Astrocyte of the hippocampus (primary cell): ENCODE data around the gene NPIPA1.
"Not testable (repeated sequence)": the region's sequence is repeated elsewhere in the genome, so short reads cannot be mapped to it uniquely, and the experiment has no call there.

Experiments used
- DNase-seq: peaks from one replicate; pipeline ENCODE4 v3.0.0; 2011; ENCODE audit warnings: low read depth, low spot score

Gene NPIPA1

DNA sequence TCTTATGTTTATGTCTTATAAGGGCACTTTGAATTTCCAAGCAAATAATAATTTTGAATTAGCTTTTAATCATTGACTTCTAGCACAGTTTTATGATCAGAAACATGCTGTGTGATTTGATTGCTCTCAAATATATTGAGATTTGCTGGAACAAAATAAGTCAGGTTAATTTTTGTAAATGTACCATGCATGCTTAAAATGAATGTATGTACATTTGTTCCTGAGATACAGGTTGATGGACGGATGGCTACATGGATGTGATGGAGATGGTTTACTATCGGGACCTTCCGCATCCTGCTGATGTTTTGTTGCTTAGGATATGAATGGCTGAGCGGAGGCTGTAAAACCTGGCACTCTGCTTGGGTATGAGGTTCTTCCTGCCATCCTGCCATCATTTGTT is at the start of gene NPIPA1:
Gene NPIPA1 (plus strand): TSS at position 301 of the 400 bp plus-strand sequence. CDS start 0 bp downstream, at position 301.
- DNase-seq = not testable (repeated sequence)

DNA sequence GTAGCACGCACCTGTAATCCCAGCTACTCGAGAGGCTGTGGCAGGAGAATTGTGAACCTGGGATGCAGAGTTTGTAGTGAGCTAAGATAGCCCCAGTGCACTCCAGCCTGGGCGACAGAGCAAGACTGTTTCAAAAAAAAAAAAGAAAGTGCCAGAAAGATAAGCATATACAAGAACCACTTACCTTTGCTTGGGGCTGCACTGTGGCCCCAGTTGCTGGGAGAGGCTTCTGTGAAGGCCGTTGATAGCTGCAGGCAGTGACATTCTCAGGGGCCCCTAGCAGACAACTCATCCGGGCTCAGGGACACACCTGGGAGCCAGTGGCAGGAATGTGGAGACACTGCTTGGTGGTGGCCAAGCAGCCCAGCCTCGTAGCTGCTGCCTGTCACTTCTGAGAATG is 45.1 kb upstream of the NPIPA1 start:
- not testable (repeated sequence) for DNase-seq

DNA sequence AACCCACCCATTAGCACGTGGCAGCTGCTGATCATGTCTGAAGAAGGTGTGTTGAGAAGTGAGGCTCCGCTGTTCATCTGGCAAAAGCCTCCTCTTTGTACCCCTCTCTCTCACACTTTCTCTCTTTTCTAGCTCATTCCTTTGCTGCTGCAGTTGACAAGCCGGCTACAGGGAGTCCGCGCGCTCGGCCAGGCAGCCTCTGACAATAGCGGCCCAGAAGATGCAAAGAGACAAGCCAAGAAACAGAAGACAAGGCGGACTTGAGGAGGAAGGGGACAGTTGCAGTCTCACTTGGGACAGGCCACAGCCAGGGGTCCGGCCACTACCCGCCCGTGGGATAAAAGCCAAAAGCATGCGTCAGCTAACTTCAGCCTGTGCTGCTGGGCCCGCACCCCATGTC is 41.9 kb upstream of the NPIPA1 start:
- DNase-seq = not testable (repeated sequence)

DNA sequence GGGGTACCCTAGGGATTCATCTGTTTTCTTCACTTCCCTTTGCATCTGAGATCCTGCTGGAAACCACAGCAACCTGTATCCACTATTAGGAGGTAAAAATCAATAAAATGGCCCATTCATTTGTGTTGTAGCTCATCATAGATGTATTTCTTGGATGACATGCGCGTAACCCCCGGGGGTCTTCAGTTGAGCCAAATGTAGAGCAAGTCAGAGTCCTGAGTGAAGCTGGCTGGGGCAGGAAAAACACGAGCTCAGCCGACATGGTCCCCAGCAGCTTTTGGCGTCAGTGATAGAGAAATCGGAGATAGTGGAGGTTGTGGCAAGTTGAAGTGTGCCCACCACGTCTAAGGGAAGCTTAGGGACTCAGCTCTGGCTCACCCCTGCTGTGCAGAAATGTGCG is 41.2 kb upstream of the NPIPA1 start:
- not testable (repeated sequence) for DNase-seq

DNA sequence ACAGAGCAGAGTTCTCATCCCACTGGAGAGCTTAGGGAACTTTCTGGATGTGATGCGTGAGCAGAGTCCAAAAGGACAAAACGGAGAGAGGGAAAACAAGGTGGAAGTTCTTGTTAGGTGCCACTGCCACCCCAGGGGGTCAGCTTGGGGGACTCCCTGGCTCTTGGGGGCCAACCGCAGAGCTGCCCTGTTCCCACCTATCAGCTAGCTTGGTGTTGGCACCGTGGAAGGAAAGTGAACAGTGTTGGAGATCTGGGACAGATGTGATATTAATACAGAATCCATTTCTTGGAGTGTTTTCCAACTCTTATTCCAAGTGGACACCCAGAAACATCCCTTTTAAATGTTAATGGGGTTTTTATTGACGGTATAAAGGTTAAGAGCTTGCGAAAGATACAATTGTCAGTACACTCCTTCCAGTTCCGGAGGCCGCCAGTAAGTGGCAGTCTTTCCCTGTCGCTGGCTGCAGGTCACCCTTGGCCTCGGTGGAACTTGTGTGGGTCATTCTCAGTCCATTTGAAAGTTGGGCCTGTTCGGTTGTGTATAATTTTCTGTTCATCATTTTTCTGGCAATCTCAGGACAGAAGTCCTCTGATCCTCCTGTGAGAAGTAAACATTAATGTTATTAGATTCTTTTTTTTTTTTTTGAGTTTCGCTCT is 40.1 kb upstream of the NPIPA1 start:
- DNase-seq = not testable (repeated sequence)

DNA sequence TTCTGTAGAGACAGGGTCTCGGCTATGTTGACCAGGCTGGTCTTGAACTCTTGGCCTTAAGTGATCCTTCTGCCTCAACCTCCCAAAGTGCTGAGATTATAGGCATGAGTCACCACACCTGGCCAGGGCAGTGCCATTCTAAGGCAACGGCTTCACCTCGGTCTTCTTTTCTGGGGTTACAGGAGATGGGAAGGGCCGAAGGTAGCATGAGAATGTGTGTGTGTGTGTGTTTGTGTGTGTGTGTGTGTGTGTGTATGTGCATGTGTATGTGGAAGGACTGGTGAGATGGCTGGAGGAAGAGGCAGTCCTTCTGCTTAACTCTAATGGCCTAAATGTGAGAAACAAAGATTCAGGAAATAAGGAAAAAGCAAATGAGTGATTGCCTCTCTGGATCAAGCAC is 39.1 kb upstream of the NPIPA1 start:
- DNase-seq = not testable (repeated sequence)

DNA sequence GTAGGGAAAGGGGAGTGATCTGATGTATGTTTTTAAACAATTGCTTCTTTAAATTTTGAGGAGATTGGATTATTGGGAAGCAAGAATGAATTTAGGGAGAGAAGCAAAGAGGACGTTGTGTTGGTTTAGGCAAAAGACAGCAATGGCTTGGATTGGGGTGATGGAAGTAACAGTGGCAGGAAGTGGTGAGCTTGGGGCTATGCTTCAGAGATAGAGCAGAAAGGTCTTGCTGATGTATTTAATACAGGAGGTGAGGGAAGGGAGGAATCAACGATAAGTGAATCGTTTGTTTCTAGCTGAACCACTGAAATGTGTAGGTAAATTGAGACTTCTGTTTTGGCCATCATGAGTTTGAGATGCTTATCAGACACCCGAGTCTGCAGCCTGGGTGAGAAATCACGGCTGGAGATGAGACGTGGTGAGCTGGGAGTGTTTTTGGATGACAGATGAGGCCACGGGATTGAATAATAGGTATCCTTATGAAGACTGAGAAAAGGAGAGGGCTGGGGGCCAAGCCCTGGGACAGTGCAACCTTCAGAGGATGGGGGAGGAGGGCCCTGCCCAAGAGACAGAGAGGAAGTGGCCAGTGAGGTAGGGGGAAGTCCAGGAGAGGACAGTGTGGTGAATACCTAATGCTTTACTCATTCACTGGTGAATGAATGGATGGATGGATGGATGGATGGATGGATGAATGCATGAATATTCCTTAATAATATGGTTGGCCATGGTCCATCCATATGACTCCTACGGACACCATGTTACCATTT is 33.9 kb upstream of the NPIPA1 start:
- DNase-seq = not testable (repeated sequence)

DNA sequence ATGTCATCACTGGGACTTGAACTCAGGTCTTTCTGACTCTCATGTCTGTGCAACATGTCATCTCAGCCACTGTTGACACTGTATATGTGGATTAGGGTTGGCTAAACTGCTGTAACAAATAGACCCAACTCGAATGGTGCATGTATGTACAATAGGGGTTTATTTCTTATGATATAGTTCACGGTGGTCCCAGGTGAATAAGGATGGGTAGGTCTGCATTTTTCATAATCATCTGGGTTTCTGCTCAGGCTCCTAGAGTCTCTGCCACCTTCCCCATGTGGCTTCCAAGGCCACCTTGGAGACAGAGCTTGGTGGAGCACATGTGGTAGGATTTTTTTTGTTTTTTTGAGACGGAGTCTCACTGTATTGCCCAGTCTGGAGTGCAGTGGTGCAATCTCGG is 27.5 kb upstream of the NPIPA1 start:
- DNase-seq = not testable (repeated sequence)

DNA sequence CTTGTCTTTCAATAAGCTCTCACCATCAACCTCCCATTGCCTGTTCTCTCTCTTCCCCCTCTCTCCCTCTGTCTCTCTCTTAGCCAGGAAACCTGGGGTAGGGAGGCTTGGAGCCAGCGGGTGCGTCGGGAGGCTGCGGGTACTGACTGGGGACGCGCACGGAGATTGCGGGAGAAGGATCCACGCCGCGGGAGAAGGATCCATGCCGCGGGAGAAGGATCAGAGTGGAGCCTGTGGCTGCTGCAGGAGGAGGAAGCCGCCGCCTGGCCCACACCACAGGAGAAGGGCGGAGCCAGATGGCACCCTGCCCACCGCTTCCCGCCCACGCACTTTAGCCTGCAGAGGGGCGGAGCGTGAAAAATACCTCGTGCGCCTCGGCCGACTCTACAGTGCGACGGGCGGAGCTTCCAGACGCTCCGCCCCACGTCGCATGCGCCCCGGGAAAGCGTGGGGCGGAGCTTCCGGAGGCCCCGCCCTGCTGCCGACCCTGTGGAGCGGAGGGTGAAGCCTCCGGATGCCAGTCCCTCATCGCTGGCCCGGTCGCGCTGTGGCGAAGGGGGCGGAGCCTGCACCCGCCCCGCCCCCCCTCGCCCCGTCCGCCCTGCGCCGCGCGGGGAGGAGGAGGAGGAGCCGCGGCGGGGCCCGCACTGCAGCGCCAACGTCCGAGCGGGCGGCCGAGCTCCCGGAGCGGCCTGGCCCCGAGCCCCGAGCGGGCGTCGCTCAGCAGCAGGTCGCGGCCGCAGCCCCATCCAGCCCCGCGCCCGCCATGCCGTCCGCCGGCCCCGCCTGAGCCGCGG is 26.2 kb upstream of the NPIPA1 start:
- not testable (repeated sequence) for DNase-seq

DNA sequence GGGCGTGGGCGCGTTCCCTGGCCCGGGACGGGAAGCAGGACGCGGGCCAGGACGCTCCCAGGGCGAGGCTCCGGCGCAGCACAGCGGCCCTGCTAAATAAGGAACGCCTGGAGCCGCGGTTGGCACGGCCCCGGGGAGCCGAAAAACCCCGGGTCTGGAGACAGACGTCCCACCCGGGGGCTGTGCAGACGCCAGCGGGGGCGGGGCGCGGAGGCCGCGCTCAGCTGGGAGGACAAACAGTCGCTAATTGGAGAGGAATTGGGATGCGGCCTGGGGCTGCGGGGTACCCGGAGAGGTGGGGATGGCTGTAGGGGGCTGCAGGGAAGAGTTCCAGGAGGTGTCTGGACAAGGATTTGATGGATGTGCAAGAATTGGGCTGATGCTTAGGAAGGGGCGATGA is 25.3 kb upstream of the NPIPA1 start:
- DNase-seq = not testable (repeated sequence)

DNA sequence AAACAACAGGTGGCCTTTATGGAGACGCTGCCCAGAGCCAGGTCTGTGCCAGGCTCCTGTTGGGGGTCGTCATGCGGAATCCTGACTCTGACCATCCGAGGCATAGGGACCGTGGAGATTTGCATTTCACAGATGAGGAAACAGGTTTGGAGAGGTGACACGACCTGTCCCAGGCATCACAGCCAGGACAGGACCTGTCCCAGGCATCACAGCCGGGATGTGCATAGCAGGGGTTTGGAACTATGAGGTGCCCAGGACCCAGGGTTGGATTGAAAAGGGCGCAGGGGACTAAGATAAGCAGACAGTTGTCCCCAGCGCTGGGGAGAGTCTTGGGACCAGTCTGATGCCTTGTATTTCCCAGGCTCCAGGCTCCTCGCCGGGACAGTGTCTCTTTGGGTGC is 24.7 kb upstream of the NPIPA1 start:
- not testable (repeated sequence) for DNase-seq

DNA sequence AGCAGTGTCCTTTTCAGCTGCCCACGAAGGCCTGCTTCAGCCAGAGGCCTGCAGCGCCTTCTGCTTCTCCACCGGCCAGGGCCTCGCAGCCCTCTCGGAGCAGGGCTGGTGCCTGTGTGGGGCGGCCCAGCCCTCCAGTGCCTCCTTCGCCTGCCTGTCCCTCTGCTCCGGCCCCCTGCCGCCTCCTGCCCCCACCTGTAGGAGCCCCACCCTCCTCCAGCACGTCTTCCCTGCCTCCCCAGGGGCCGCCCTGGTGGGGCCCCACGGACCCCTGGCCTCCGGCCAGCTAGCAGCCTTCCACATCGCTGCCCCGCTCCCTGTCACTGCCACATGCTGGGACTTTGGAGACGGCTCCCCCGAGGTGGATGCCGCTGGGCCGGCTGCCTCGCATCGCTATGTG is 18.7 kb upstream of the NPIPA1 start:
- peak; percentile 1 for DNase-seq

DNA sequence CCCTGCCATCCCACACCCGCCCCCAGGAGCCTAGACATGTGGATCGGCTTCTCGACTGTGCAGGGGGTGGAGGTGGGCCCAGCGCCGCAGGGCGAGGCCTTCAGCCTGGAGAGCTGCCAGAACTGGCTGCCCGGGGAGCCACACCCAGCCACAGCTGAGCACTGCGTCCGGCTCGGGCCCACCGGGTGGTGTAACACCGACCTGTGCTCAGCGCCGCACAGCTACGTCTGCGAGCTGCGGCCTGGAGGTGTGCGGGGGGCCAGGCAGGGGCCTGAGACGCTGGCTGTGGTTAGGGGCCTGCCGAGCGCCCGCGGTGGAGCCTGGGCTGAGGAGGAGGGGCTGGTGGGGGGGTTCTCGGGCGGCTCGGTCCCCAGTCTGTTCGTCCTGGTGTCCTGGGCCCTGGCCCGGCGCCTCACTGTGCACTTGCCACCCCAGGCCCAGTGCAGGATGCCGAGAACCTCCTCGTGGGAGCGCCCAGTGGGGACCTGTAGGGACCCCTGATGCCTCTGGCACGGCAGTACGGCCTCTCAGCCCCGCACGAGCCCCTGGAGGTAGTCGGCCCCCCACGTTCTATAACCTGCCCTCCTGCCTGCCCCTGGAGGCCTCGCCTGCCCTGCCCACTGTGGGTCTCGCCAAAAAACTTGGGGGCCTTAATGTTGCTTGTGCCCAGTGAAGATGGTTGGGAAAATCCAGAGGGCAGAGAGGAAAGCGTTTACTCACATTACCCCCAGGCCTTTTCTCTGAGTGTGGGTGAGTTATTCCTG is 17.2 kb upstream of the NPIPA1 start:
- DNase-seq = not testable (repeated sequence)

DNA sequence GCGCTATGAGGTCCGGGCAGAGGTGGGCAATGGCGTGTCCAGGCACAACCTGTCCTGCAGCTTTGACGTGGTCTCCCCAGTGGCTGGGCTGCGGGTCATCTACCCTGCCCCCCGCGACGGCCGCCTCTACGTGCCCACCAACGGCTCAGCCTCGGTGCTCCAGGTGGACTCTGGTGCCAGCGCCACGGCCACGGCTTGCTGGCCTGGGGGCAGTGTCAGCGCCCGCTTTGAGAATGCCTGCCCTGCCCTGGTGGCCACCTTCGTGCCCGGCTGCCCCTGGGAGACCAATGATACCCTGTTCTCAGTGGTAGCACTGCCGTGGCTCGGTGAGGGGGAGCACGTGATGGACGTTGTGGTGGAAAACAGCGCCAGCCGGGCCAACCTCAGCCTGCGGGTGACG is 15.0 kb upstream of the NPIPA1 start:
- DNase-seq = not testable (repeated sequence)

DNA sequence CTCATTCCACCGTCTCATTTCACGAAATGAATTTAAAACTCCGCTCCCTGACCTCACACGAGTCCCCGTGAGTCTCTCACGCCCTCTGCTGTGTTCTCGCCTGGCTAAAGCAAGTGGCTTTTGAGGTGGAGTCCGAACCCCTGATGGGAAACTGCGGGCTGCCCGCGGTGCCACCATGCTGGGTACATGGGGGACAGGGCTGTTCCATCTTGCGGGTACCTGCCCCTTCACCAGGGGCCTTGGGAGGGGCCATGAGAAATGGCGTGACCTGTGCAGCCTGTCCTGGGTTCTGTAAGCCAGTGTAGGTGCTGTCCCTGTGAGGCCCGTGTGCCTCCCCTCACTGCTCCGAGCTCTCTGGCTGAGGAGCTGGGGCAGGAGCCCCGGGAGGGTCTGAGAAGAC is 14.3 kb upstream of the NPIPA1 start:
- not testable (repeated sequence) for DNase-seq

DNA sequence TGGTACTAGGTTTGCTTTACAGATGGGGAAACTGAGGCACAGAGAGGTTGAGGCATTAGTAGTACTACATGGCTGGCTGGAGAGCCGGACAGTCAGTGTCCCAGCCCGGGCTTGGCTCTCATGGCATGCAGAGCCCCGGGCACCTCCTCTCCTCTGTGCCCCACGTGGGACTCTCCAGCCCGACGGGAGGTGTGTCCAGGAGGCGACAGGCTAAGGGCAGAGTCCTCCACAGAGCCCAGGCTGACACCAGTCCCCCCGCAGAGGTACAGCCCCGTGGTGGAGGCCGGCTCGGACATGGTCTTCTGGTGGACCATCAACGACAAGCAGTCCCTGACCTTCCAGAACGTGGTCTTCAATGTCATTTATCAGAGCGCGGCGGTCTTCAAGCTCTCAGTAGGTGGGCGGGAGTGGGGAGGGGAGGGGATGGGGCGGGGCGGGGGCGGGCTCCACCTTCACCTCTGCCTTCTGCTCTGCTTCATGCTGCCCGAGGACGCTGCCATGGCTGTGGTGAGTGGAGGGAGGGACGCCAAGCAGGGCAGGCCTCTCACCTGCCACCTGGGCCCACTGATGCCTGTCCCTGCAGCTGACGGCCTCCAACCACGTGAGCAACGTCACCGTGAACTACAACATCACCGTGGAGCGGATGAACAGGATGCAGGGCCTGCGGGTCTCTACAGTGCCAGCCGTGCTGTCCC is 13.7 kb upstream of the NPIPA1 start:
- not testable (repeated sequence) for DNase-seq

DNA sequence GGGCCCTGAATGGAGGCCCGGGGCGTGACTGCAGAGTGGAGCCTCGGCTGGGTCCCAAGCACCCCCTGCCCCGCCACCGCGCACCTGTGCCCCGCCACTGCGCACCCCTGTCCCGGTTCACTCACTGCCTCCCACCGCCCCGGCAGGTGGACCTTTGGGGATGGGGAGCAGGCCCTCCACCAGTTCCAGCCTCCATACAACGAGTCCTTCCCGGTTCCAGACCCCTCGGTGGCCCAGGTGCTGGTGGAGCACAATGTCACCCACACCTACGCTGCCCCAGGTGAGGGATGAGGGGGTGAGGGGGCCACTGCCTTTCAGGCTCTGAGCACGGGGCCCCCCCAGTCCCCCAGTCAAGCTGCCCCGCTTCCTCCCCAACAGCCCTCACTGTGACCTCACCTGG is 12.9 kb upstream of the NPIPA1 start:
- DNase-seq = not testable (repeated sequence)

DNA sequence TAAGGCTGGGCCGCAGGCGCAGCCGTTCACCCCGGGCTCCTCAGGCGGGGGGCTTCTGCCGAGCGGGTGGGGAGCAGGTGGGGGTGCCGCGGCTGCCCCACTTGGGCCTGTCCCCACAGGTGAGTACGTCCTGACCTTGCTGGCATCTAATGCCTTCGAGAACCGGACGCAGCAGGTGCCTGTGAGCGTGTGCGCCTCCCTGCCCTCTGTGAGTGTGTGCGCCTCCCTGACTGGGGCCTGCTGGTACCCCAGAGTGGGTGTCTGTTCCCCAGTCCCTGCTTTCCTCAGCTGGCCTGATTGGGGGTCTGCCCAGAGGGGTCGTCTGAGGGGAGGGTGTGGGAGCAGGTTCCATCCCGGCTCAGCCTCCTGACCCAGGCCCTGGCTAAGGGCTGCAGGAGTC is 12.3 kb upstream of the NPIPA1 start:
- DNase-seq = not testable (repeated sequence)

DNA sequence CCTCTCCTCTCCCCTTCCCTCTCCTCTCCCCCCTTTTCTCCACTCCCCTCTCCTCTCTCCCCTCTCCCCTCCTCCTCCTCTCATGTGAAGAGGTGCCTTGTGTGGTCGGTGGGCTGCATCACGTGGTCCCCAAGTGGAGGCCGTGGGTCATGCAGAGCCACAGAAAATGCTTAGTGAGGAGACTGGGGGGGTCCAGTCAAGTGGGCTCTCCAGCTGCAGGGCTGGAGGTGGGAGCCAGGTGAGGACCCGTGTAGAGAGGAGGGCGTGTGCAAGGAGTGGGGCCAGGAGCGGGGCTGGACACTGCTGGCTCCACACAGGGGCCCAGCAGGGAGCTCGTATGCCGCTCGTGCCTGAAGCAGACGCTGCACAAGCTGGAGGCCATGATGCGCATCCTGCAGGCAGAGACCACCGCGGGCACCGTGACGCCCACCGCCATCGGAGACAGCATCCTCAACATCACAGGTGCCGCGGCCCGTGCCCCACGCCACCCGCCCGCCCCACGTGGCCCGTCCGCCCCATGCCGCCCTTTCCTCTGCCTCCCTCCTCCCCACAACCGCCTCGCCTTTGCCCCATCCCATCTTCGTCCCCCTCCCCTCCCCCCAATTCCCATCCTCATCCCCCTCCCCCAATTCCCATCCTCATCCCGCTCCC is 9.1 kb upstream of the NPIPA1 start:
- peak; percentile 12 for DNase-seq

DNA sequence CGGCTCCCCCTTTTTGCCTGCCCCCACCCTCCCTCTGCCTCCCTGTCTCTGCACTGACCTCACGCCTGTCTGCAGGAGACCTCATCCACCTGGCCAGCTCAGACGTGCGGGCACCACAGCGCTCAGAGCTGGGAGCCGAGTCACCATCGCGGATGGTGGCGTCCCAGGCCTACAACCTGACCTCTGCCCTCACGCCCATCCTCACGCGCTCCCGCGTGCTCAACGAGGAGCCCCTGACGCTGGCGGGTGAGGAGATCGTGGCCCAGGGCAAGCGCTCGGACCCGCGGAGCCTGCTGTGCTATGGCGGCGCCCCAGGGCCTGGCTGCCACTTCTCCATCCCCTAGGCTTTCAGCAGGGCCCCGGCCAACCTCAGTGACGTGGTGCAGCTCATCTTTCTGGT is 8.1 kb upstream of the NPIPA1 start:
- DNase-seq = not testable (repeated sequence)
